Endothelial cell (in vitro differentiated cells): ENCODE measurements around the gene GNAS. TPM values are rescaled to one million over a fixed set of nuclear protein-coding genes. Genes with fewer than 3 reads are reported as not detected.
"Not testable (repeated sequence)": the region's sequence is repeated elsewhere in the genome, so short reads cannot be mapped to it uniquely, and the experiment has no call there.

Source experiments
- DNase-seq: peaks from one replicate; pipeline ENCODE4 v3.0.0; 2021; ENCODE audit warnings: low spot score
- H3K27ac Mint-ChIP-seq: one replicate; pipeline ENCODE4 v1.8.0; 2021; ENCODE audit warnings: mixed read lengths, inconsistent platforms; ENCODE audit not compliant: unreplicated experiment
- H3K27me3 Mint-ChIP-seq: one replicate; pipeline ENCODE4 v1.8.0; 2021; ENCODE audit warnings: mild to moderate bottlenecking, moderate library complexity, mixed read lengths, inconsistent platforms; ENCODE audit not compliant: unreplicated experiment
- H3K36me3 Mint-ChIP-seq: one replicate; pipeline ENCODE4 v1.8.0; 2021; ENCODE audit warnings: mild to moderate bottlenecking, low read depth, mixed read lengths, inconsistent platforms; ENCODE audit not compliant: unreplicated experiment
- H3K4me1 Mint-ChIP-seq: one replicate; pipeline ENCODE4 v1.8.0; 2021; ENCODE audit warnings: mild to moderate bottlenecking, mixed read lengths, inconsistent platforms; ENCODE audit not compliant: unreplicated experiment
- H3K4me3 Mint-ChIP-seq: one replicate; pipeline ENCODE4 v1.8.0; 2021; ENCODE audit warnings: mild to moderate bottlenecking, mixed read lengths, inconsistent platforms; ENCODE audit not compliant: unreplicated experiment
- H3K9me3 Mint-ChIP-seq: one replicate; pipeline ENCODE4 v1.8.0; 2021; ENCODE audit warnings: mixed read lengths, inconsistent platforms; ENCODE audit not compliant: unreplicated experiment
- CTCF ChIP-seq: fragments of 200-600 bp; sonication (generic); IDR thresholded peaks from one replicate; pipeline ENCODE4 v1.5.0; 2021; ENCODE audit warnings: antibody characterized with exemption; ENCODE audit not compliant: unreplicated experiment
- total RNA-seq: library from RNA; stranded (reverse); fragmentation: NEBNext Ultra II Directional; extraction: Animal tissue kit (Norgen Biotek cat#: 25700); gene quantifications from one replicate; pipeline ENCODE4 v1.2.1, GENCODE V29; 2021; ENCODE audit not compliant: unreplicated experiment

The GNAS gene
- total RNA-seq, 1 donor from 2014 or later: 1,989 TPM

GRCh38 chr20:58828136-58828535 lies 24.4 kb upstream of the GNAS start:
- TF ChIP-seq CTCF: no peak
- H3K4me3 Mint-ChIP-seq: no peak overlapping the region
- H3K27ac Mint-ChIP-seq: no peak overlapping the region
- H3K27me3 Mint-ChIP-seq: peaks cover 11% of the 10 kb centered on the region
- H3K4me1 Mint-ChIP-seq: peaks cover 11% of the 10 kb centered on the region
- peaks cover 4% of the 10 kb centered on the region for H3K36me3 Mint-ChIP-seq
- H3K9me3 Mint-ChIP-seq: no peaks in the 10 kb centered on the region
- no peak for DNase-seq

- not testable (repeated sequence) for DNase-seq, H3K36me3 Mint-ChIP-seq, H3K9me3 Mint-ChIP-seq
- Mint-ChIP-seq H3K27ac (peak overlapping the region; percentile 64), H3K27me3 (peaks cover 11% of the 10 kb centered on the region), H3K4me1 (peaks cover 12% of the 10 kb centered on the region), H3K4me3 (peak overlapping the region; percentile 19)
Measured at GRCh38 chr20:58828804-58829203, 23.7 kb upstream of the GNAS start.

- H3K9me3 Mint-ChIP-seq: no peaks in the 10 kb centered on the region
- H3K27ac Mint-ChIP-seq: no peak overlapping the region
- peaks cover 4% of the 10 kb centered on the region for H3K36me3 Mint-ChIP-seq
- no peak overlapping the region for H3K4me3 Mint-ChIP-seq
- TF ChIP-seq CTCF: no peak
- peaks cover 11% of the 10 kb centered on the region for H3K27me3 Mint-ChIP-seq
- DNase-seq: no peak
- peaks cover 12% of the 10 kb centered on the region for H3K4me1 Mint-ChIP-seq
Measured at GRCh38 chr20:58829531-58829941, 23.0 kb upstream of the GNAS start.

GRCh38 chr20:58832457-58832856 lies 20.1 kb upstream of the GNAS start:
- H3K27me3 Mint-ChIP-seq: peaks cover 12% of the 10 kb centered on the region
- H3K4me1 Mint-ChIP-seq: peaks cover 12% of the 10 kb centered on the region
- no peak for TF ChIP-seq CTCF

GRCh38 chr20:58833921-58834320 lies 18.6 kb upstream of the GNAS start:
- Mint-ChIP-seq H3K27me3 (peaks cover 12% of the 10 kb centered on the region), H3K27ac (no peak overlapping the region), H3K4me1 (peaks cover 12% of the 10 kb centered on the region), H3K36me3 (peaks cover 3% of the 10 kb centered on the region), H3K9me3 (no peaks in the 10 kb centered on the region), H3K4me3 (no peak overlapping the region)
- DNase-seq: no peak
- TF ChIP-seq CTCF: no peak

More at GRCh38 chr20:58832457-58832856, 20.1 kb upstream of the GNAS start:
- H3K36me3 Mint-ChIP-seq: peaks cover 4% of the 10 kb centered on the region
- no peak for DNase-seq
- no peak overlapping the region for H3K27ac Mint-ChIP-seq
- no peaks in the 10 kb centered on the region for H3K9me3 Mint-ChIP-seq
- no peak overlapping the region for H3K4me3 Mint-ChIP-seq
